A172 (cell line): ENCODE data around the gene ASPDH. TPM values are rescaled to one million over a fixed set of nuclear protein-coding genes. Genes with fewer than 3 reads are reported as not detected.
"Not testable (repeated sequence)": the region's sequence is repeated elsewhere in the genome, so short reads cannot be mapped to it uniquely, and the experiment has no call there.

Source experiments
- DNase-seq: peaks from one replicate; pipeline ENCODE4 v3.0.0-alpha.2; 2015; ENCODE audit warnings: low spot score
- total RNA-seq: library from RNA; depleted of rRNA; stranded (reverse); fragments of >200 nt; shearing (Covaris generic); gene quantifications from 2 replicates; pipeline ENCODE4 v1.2.3, GENCODE V29; 2014; rRNA removed

The ASPDH gene
- total RNA-seq, 1 experiment from 2014 or later: not detected

- peak; percentile 78 for DNase-seq
Measured at GRCh38 chr19:50478901-50479715, 34.6 kb downstream of the ASPDH start.

DNA sequence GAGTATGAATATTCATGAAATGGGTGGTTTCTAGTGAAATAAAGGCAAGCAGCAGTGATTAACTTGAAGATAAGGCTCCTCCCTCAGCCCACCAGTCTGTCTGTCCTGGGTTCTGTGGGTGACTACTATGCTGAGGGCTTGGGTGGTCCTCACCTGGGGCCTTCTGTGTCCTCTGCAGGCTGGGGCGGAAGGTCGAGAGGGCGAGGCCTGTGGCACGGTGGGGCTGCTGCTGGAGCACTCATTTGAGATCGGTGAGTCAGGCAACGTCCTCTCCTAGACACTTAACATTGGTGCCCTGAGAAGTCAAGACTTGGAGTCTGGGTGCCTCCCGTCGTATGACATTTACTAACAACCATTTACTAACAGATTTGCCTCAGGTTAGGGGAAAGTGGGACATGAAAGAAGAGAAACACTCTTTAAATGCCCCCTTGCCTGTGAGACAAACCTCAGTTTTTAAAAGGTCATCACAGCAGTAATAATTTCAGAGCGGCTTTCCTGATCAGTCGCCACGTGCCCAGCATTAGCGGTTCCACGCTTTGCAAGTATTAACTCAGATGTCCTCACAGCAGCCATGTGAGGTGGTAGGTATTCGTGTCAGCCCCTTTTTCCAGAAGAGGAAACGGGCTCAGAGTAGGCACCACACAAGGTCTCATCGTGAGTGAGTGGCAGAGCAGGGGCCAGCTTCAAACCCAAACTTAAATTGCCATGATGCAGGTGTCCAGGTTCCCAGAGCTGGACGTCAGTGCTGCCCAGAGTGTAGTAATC is 35.8 kb downstream of the ASPDH start:
- DNase-seq: no peak

DNA sequence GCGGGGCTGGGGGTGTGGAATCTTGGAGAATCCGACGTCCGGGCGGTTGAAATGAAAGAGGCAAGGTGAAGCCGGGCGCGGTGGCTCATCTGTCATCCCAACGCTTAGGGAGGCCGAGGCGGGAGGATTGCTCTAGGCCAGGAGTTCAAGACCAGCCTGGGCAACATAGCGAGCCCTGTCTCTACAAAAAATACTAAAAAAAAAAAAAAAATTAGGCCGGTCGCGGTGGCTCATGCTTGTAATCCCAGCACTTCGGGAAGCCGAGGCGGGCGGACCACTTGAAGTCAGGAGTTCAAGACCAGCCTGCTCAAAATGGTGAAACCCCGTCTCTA is 36.8 kb downstream of the ASPDH start:
- no peak for DNase-seq

DNA sequence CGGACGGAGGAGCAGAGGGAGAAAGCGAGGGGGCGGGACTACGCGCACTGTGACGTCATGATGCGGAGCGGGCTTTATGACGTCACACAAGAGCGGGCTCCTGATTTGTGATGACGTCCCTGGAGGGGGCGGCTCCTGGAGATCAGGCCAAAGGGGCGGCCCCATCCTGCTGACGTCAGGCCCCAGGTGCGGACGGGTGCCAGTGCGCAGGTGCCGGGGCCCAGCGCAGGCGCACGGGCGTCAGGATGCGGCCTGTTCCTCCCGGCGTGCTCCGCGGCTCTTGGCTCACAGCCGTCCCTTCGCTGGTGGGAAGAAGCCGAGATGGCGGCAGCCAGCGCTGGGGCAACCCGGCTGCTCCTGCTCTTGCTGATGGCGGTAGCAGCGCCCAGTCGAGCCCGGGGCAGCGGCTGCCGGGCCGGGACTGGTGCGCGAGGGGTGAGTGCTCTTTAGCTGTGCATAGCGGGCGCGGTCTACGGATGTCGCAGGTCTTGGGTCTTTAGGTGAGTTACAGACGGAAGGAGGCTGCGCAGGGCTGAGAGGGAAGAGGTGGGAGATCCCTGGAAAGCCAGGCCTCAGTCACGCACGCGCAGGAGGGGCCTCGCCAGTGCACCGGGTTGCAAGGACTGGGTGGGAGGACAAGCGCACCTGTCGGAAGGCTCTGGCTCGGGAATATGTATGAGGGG is 37.3 kb downstream of the ASPDH start, which contains the start of the genes EMC10 and GARIN5A:
TSS of gene EMC10 (plus strand) at position 284 of the 683 bp plus-strand sequence. CDS start at position 322, 38 bp downstream.
TSS of gene GARIN5A (minus strand) at position 625 of the 683 bp plus-strand sequence. CDS start at position 165, 460 bp downstream.
- peak; percentile 70 for DNase-seq

DNA sequence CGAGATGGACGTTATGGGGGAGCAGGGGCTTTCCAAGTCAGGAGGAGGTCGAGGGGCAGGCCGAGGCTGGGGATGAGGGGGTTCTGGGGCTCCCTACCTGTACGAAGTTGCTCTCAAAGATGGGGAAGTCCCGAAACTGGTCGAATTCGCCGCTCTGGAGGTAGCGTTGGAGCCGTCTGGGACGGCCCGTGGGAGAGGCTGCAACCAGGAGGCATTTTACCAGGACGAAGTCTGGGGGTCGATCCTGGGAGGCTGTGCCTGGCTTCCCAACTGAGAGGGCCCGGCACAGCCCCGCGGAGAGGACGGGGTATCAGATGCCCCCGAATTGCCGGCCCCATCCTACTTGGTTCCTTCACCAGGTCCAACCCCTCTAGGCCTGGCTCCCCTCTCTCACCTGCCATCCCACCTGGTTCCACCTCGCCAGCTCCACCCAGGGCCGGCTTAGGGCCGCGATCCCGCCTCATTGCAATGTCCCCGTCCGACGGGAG is 37.9 kb downstream of the ASPDH start:
- DNase-seq: no peak

GRCh38 chr19:50475101-50475568 is 38.6 kb downstream of the ASPDH start:
- DNase-seq: no peak

- not testable (repeated sequence) for DNase-seq
Measured at GRCh38 chr19:50473336-50473735, 40.4 kb downstream of the ASPDH start.

- no peak for DNase-seq
Measured at GRCh38 chr19:50468818-50469217, 44.9 kb downstream of the ASPDH start.

GRCh38 chr19:50467566-50467965 is 46.1 kb downstream of the ASPDH start:
- DNase-seq: no peak

GRCh38 chr19:50466706-50467039 is 47.0 kb downstream of the ASPDH start:
- no peak for DNase-seq

- DNase-seq: no peak
Measured at GRCh38 chr19:50465986-50466705, 47.6 kb downstream of the ASPDH start.

- no peak for DNase-seq
Measured at GRCh38 chr19:50465000-50465399, 48.7 kb downstream of the ASPDH start.

DNA sequence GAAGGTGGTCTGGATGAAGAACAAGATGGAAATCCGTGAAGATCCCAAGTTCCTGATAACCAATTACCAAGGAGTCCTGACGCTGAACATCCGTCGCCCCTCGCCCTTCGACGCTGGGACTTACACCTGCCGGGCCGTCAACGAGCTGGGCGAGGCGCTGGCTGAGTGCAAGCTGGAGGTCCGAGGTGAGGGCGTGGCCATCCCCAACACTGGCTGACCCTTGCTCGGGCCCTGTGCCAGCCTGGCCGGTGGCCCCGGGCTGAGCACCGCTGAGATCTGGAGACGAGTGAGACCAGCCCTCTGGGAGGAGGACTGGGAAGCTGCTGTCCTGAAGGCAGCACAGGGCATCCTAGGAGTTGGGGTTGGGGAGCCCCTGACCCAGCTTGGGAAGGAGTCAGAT is 49.4 kb downstream of the ASPDH start:
- no peak for DNase-seq

- no peak for DNase-seq
Measured at GRCh38 chr19:50462970-50463369, 50.7 kb downstream of the ASPDH start.

Other genes starting within 250 kb of the ASPDH start
- 0.22 TPM in 1 of 2 replicates, not detected in the other for gene KCNC3, start 184.5 kb downstream of the ASPDH start, total RNA-seq
- 0.07 and 0.16 TPM in 2 replicates for gene NAPSA, start 148.3 kb downstream of the ASPDH start, total RNA-seq
- 96.8 and 97.3 TPM in 2 replicates for gene NR1H2, start 137.5 kb downstream of the ASPDH start, total RNA-seq
- 57.5 and 79.9 TPM in 2 replicates for gene POLD1, start 129.6 kb downstream of the ASPDH start, total RNA-seq
- gene SPIB, start 95.0 kb downstream of the ASPDH start, total RNA-seq: 0.07 and 0.14 TPM in 2 replicates
- not detected in 2 replicates for gene MYBPC2, start 81.0 kb downstream of the ASPDH start, total RNA-seq
- 61.5 and 64.7 TPM in 2 replicates for gene EMC10, start 37.4 kb downstream of the ASPDH start, total RNA-seq
- gene GARIN5A, start 37.1 kb downstream of the ASPDH start, total RNA-seq: 1.6 TPM in 1 of 2 replicates, not detected in the other
- 38.4 and 44.4 TPM in 2 replicates for gene JOSD2, start 2.7 kb downstream of the ASPDH start, total RNA-seq
- gene LRRC4B, start 54.5 kb upstream of the ASPDH start, total RNA-seq: 12.3 and 13.5 TPM in 2 replicates
- gene SYT3, start 126.0 kb upstream of the ASPDH start, total RNA-seq: 1.9 and 2.2 TPM in 2 replicates
- gene C19orf81, start 135.5 kb upstream of the ASPDH start, total RNA-seq: 2.1 TPM in 1 of 2 replicates, not detected in the other
- gene SHANK1, start 205.9 kb upstream of the ASPDH start, total RNA-seq: 0.40 and 0.48 TPM in 2 replicates
- gene CLEC11A, start 209.5 kb upstream of the ASPDH start, total RNA-seq: 4.8 and 7.9 TPM in 2 replicates